G401 (cell line): Measurements from ENCODE around the gene TMEM106B. TPM values are rescaled to one million over a fixed set of nuclear protein-coding genes. Genes with fewer than 3 reads are reported as not detected.
"Not testable (repeated sequence)": the region's sequence is repeated elsewhere in the genome, so short reads cannot be mapped to it uniquely, and the experiment has no call there.

ENCODE experiments used
- DNase-seq: peaks from one replicate; pipeline ENCODE4 v3.0.0-alpha.2; 2015; ENCODE audit warnings: low spot score
- in situ Hi-C: cut with HindIII; loops from 2 replicates; pipeline ENCODE4 v1.10.0; 2016; ENCODE audit warnings: low sequenced_read_pairs, mixed read lengths
- total RNA-seq: library from RNA; depleted of rRNA; stranded (reverse); fragments of >200 nt; shearing (Covaris generic); gene quantifications from 2 replicates; pipeline ENCODE4 v1.2.3, GENCODE V29; 2014; rRNA removed

The TMEM106B gene
- total RNA-seq: 40.0 and 57.2 TPM in 2 replicates

DNA sequence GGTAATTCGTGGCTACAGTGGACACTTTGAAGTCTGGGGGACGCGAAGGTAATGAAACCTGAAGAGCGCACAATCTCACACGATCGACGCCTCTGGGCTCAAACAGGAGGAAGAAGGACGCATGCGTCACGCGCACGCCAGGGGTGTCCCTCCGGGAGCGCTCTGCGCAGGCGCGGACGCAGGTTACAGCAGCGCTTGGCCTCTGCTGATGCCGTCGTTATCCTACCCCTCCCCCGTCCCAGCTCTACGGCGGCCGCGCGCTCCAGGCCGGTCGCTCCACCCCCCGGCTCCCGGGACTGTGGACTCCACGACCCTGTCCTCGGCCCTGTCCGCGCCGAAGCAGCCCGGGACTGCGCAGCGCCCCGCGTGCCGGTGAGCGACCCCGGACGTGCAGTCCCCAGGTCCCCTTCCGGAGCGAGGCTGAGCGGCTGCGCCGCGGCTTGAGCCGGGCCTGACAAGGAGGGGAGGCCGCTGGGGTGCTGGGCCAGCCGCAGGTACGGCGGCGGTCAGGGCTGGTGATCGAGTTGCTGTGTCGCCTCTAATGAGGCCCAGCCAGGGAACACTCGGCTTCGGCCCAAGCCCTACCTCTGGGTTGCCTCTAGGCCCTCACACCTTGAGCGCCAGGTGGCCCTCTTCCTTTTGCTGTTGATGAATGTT, at the start of gene TMEM106B:
Gene TMEM106B (plus strand): TSS at position 241 of the 657 bp plus-strand sequence. CDS start 3,517 bp downstream, outside the sequence.
- in situ Hi-C loops: no loop called here
- peak; percentile 93 for DNase-seq

DNA sequence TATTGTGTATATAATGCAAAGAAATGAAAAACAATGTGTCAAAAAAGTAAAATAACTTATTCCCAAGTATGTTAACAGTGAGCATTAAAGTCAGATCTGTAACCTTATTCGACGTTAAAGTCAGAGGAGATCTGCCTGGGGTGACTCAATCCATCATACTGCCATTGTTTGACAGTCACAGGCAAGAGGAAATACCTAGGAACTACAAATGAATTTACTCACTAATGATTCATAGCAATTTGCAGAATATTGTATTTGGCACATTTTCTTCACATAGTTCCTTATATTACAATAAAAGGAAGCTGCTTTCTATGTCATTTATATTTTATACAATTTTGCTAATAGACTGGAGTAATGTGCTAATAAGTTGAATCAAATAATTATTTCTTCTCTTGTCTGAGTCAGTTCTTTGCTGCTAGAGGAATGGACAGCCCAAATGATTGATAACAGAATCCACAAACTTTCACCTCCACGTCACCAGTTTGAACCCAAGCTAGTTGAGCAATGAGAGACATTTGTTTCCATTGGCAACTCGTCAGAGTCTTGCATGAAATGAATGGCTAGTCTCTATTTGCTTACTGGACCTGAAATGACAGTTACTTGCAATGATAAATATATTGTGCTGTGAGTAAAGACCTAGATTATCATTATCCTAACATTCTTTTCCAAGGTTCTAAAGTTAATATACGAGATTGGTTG, 48.5 kb upstream of the TMEM106B start:
- DNase-seq: no peak
- in situ Hi-C loops: no loop called here

DNA sequence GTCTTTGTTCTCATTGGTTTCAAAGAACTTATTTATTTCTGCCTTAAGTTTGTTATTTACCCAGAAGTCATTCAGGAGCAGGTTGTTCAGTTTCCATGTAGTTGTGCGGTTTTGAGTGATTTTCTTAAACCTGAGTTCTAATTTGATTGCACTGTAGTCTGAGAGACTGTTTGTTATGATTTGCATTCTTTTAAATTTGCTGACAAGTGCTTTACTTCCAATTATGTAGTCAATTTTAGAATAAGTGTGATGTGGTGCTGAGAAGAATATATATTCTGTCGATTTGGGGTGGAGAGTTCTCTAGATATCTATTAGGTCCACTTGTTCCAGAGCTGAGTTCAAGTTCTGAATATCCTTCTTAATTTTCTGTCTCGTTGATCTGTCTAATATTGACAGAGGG, 43.0 kb upstream of the TMEM106B start:
- in situ Hi-C loops, DNase-seq: not testable (repeated sequence)

DNA sequence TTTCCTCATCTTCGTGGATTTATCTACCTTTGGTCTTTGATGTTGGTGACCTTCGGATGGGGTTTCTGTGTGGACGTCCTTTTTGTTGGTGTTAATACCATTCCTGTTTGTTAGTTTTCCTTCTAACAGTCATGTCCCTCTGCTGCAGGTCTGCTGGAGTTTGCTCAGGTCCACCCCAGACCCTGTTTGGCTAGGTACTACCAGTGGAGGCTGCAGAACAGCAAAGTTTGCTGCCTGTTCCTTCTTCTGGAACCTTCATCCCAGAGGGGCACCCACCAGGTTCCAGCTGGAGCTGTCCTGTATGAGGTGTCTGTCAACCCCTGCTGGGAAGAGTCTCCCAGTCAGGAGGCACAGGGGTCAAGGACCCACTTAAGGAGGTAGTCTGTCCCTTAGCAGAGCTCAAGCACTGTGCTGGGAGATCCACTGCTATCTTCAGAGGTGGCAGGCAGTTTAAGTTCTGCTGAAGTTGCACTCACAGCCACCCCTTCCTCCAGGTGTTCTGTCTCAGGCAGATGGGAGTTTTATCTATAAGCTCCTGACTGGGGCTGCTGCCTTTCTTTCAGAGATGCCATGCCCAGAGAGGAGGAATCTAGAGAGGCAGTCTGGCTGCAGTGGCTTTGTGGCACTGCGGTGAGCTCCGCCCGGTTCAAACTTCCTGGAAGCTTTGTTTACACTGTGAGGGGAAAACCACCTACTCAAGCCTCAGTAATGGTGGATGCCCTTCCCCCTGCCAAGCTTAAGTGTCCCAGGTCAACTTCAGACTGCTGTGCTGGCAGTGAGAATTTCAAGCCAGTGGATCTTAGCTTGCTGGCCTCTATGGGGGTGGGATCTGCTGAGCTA, 40.9 kb upstream of the TMEM106B start:
- DNase-seq, in situ Hi-C loops: not testable (repeated sequence)

DNA sequence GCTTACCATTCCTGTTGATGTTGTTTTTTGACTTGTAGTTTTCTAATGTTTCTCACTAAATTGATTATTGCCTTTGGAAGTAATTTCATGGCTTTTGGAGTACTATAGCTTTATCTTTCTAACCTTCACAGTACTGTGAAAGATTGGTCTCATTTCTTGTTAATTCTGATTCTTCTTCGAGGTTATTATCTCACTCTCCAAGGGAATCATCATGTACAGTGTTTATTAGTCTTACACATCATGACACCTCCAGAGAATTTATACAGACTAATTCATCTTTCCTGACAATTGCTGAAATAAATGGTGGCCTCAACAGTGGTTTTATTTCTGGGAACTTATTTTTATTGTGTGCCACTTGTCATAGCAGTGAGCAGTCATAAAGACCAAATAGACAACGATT, 37.4 kb upstream of the TMEM106B start:
- DNase-seq: no peak
- in situ Hi-C loops: no loop called here

DNA sequence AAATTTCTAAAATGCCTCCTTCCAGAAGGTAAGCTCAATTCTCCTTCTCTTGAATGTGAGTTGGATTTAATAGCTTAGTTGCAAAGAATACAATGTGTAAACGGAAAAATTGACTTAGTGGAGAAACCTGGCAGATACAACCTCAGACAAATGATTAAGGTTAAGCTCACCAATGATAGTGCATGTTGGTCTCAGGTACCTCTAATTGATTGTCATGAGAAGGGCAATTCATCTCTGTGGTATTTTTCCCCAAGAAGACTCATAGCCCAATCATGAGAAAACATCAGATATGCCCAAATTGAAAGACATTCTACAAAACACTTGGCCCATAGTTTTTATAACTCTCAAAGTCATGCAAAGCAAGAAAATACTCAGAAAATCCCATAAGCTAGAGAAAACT, 36.2 kb upstream of the TMEM106B start:
- in situ Hi-C loops: no loop called here
- no peak for DNase-seq

DNA sequence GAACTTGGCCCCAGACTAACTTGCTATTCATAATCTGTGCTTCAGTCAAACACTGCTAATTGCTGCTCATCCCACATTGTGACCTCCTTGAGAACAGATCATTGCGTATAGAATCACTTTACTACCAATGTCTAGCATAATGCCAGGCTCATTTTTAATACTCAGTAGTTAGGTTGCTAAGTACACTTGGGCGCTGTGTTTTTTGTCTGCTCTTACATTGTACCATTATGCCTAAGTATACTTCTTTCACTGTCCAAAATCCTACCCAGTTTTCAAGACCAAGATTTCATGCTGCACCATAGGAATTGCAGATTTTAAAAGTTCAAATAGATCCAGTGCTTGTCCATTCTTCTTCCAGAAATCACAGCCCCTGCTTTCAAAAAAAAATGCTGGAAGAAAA, 32.8 kb upstream of the TMEM106B start:
- no peak for DNase-seq
- in situ Hi-C loops: no loop called here

DNA sequence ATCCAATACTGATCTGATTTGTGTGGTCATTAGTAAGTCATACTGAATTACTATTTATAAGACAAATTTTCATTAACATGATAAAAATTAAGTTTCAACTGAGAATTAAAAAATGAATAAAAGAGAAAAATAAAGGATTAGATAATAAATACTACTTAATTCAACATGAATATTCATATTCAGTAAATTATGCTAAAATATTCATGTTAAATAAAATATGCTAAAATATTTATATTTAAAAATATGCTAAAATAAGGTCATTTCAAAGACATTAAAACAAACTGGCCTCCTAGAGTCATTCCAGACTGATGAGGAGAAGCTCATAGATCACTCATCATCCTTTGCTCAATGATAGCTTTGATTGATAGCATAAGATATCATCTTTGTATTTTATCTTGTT, 16.7 kb upstream of the TMEM106B start:
- DNase-seq: no peak
- in situ Hi-C loops: no loop called here

DNA sequence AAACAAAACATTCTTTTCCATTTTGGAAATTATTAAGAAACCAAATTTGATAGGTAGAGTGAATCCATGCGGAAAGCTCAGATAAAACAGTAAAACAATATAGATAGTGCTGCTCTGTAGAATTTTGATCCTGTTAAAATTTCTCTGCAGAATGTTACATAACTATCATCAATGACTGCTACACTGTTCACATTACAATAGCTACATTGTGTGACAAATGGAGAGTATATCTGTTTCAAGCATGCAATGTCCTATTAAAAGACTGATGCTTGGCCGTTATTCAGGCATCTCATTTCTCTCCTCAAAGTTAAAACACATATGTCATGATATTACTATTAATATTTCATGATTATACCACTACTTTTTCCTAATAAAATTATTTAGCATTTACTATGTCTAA, 14.7 kb upstream of the TMEM106B start:
- in situ Hi-C loops: no loop called here
- no peak for DNase-seq

DNA sequence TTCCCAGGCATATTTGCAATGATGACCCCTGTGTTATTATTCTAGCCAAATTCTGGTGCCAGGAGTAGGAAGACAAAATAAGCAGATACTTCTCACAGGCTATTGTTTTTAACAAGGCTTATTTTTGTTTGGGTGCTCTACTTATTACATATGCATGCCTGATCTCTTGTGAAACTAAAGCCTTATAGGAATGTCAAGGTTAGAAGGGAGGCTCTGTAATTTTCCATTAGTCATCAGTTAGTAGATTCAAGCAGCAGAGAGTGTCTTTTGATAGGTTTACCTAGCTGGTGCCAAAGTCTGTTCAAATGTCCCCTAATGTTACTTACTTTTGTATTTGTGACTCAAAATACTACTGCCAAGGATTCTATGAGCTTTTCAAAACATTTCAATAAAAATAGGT, 11.7 kb upstream of the TMEM106B start:
- no peak for DNase-seq
- in situ Hi-C loops: no loop called here

DNA sequence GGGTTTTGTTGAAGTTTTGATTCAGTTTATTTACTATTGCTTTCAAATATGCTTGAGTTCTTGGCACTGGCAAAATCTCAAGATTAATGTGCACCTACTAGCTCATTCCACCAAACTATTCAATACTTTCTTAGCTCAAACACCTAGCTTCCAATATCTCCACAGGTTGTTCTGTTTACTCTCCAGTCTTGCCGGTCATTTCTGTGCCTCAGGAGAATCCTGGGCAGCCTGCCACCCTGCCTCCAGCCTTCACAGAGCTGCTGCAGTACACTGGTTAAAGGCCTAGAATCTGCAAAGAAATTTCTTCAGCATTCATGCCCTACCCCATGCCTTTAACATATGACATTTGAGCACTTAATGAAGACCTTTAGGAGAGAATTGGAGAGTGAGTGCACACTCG, 4.0 kb upstream of the TMEM106B start:
- no peak for DNase-seq
- in situ Hi-C loops: no loop called here

DNA sequence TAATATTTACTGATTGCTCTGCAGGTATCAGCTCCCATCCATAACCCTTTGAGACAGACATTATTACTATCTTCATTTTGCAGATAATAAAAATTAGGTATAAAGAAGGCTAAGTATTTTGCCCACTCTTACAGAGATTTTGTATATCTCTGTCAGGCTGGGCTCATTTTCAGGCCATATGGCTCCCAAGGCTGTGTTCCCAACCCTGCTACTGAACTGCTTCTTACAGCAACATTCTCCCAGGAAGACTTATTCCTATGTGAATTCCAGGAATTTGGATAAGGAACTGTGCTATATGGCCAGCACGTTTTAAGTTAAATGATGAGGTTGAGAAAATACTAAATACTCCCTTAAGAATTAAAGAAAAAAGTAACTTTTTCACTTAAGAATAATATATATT, 1.9 kb upstream of the TMEM106B start:
- no peak for DNase-seq
- in situ Hi-C loops: no loop called here

DNA sequence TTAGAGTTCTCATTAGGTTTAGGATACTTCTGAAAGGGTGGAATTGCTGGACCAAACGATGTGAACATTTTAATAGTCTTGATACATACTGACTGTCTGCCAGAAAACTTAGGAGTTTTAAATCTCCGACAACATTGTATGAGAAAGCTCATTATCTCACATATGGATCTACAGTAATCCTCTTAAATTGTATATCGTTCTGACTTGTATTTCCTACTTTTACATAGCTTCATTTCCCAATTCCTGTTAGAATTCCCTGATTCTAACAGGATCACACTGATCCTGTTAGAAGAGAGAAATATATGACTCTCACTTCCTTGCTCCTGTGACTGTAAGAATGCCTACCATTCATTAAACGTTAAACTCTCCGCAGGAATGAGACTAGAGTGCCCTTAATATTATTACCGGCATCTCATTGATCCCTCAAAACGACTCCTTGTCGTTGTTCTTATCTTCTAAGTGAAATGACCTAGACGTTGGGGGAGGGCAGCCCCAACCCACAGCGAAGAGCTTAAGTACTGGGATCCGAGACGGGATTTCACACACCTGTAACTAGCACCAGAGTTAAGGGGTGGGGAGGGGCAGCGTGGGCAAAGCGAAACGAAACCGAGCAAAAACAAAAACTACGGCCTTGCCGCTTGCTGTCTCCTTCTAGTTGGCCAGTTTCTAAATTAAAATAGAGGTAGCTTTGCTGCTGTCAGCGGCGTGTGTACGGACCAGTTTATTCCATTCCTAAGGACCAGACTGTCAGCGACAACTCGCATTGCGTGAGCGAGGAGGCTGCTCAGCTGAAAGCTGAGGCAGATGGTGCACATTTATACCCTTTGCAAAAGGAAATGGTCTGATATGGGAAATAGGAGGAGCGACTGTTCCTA, 678 bp upstream of the TMEM106B start:
- no peak for DNase-seq
- in situ Hi-C loops: no loop called here

DNA sequence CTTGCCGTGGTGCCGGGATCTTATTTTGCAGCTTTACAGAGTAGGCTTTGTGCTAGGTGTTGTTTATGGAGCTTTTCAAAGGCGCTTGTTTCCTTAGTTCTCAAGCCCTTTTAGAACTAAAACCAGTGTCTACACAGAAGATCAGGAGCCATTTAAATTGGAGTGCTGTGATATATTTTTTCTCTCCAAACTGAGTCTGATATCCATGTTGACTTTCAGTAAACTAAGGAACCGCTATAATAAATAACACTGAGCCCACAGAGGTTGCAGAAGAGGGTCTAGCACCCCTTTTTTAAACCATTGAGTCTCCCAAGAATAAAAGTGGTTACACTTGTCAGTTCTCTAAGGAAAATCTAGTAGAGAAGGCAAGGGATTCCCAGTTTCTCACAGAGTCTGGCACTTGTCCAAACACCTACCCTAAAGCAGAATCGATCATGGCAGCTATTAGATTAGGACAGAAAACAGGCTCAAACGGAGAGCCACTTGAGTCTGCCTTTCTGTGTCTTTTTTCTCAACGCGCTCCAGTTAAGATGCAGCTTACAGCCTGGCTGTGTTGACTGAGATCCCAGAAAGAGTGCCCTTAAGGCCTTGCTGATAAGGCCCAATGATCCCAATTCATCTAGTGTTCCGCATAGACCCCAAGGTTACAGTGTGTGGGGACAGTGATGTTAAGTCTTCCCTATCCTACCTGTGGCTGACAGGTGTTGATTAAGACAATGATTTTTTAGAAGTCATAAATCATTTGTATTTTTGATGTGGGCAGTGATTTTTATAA, 804 bp downstream of the TMEM106B start:
- peak; percentile 41 for DNase-seq
- in situ Hi-C loops: no loop called here

DNA sequence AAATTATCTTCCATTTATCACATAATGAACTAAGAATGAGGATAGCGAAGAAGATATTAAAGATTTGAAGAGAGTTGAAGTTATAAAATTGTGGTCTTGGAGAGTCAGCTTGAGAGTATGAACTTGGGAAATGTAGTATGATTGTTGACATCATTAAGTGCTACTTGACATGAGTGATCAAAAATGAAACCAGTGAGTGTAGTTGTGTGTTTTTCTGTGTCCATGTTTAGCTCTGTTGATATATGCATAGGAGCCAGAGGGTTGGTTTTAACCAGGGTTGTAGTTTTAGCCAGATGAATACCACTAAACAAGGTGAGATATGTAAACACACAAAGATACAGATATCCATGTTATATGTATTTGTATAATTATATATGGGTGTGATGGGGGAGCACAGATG, 6.2 kb downstream of the TMEM106B start:
- no peak for DNase-seq
- in situ Hi-C loops: no loop called here

DNA sequence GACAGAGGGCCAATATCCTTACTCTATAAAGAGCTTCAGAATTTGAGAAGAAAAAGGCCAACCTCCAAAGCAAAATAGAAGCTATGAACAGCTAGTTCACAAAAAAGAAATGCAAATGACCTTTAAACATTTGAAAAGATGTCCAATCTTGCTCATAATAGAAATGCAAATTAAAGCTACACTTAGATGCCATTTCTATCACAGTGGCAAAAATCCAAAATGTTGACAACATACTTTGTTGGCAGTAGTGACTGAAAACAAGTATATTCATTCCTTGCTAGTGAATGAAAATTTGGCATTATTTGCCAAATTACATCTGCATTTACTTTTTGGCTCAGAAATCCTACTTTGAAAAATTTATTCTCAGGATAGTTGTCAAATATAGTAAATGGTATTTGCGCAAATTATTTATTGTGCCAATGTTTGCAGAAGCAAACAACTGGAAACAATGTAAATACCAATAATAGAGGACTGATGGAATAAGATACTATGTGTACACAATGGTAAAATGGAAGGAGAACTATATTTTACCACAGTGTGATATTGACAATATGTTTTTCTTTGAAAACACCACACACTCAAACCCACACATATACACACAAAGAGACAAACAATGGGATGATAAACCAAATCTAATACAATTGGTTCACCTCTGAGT, 9.4 kb downstream of the TMEM106B start:
- in situ Hi-C loops: no loop called here

DNA sequence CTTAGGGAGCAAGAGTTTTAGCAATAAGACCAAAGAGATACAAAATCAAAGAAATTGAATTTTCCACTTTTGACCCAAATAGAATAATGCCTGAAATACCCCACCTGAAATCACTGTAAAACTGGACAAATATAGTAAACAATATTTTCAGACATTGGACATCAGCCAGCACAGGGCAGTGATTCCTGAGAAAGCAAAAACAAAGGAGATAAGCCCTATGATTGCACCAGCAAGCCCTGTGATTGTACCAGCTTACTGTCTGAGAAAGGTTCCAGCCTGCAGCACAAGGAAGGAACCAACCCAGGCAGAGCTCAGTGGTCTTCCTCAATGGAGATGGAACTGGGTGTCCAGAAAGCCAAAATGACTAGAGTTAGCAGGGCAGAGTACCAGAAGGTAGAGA, 10.3 kb downstream of the TMEM106B start:
- DNase-seq: no peak

More for the DNA sequence above, 9.4 kb downstream of the TMEM106B start:
- DNase-seq: no peak

More for the DNA sequence above, 10.3 kb downstream of the TMEM106B start:
- in situ Hi-C loops: no loop called here
